ENCODE measurements around the gene SCAF4.
"Not testable (repeated sequence)": the region's sequence is repeated elsewhere in the genome, so short reads cannot be mapped to it uniquely, and the experiment has no call there.

The SCAF4 gene

DNA sequence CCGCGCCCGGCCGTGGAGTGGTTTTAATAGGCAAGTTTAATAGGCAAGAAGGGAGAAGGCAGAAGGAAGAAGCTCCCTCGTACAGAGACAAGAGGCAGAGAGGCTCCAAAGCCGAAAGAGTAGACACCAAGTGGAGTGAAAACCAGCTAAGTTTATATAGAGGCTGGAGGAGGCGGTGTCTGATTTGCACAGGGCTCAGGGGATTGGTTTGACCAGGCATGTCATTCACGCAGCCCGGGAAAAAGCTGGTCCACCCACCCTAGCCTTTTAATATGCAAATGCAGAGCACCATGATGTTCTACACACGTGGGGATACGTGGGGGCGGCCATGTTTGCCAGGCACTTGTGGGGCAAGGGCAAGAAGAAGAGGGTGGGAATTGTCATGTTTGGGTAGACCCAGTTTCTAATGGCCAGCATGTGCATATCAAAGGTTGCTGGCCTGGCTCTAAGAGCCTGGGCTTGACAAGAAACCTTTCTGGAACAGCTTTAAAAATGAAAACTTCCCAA lies 90.4 kb downstream of the SCAF4 start:
- no peak for DNase-seq (ENCODE audit: low read depth in 3 of 3)

DNA sequence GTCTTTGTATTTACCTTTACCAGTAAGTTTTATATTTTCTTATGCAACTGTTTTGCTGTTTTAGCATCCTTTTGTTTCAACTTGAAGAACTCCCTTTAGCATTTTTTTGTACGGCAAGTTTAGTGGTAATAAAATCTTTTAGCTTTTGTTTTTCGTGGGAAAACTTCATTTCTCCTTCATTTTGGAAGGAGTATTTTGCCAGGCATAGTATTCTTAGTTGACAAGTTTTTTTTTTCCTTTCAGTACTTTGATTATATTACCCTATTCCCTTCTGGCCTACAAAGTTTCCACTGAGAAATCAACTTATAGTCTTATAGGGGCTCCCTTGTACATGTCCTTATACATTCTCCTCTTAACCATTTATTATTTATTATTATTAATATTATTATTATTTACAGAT lies 95.0 kb downstream of the SCAF4 start:
- DNase-seq (ENCODE audit: low read depth in 3 of 3), result no peak

DNA sequence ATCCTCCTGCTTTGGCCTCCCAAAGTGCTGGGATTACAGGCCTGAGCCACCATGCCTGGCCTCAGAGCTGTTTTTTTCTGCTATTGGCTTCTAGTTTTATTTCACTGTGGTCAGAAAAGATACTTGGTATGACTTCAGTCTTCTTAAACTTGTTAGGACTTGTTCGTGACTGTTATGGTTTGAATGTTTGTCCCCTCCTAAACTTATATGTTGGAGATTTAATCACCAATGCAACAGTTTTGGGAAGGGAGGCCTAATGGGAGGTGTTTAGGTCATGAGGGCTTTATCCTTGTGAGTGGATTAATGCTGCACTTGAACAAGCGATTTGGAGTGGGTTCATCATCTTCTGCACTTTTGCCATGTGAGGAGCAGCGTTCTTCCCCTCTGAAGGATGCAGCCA lies 96.9 kb downstream of the SCAF4 start:
- DNase-seq (ENCODE audit: low read depth in 3 of 3), result no peak

DNA sequence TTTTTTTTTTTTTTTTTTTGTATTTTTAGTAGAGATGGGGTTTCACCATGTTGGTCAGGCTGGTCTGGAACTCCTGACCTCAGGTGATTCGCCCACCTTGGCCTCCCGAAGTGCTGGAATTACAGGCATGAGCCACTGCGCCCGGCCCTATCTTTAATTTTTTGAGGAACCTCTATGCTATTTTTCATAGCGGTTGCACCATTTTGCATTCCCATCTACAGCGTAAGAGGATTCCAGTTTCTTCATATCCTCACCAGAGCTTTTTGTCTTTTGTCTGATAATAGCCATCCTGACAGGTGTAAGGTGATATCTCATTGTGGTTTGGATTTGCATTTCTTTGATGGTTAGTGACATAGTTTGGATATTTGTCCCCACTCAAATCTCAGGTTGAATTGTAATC lies 100.0 kb downstream of the SCAF4 start:
- not testable (repeated sequence) for DNase-seq (ENCODE audit: low read depth in 3 of 3)

DNA sequence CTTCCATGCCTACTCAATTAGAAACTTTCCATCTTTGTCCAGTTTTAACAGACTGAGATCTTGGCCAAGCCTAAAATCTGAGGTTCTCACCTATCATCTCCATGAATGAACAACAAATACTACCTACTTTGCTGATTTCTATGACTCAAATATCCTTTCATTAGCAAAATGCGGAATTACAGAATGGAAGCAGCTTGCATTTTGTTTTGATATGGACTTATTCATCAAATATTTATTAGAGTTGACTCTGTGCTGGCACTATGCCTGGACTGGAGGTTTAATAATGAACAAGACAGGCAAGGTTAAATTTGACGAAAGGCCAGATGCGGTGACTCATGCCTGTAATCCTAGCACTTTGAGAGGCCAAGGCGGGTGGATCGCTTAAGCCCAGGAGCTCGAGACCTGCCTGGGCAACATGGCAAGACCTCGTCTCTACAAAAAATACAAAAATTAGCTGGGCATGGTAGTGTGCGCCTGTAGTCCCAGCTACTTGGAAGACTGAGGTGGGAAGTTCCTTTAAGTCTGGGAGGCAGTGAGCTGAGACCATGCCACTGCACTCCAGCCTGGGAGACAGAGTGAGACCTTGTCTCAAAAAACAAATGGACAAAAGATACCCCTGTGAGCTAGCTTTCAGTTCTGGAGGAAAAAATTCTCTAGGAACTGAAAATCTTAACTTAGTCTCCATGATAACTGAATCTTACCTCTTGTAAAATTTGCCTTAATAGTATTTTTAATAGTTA lies 101.8 kb downstream of the SCAF4 start:
- no peak for DNase-seq (ENCODE audit: low read depth in 3 of 3)

DNA sequence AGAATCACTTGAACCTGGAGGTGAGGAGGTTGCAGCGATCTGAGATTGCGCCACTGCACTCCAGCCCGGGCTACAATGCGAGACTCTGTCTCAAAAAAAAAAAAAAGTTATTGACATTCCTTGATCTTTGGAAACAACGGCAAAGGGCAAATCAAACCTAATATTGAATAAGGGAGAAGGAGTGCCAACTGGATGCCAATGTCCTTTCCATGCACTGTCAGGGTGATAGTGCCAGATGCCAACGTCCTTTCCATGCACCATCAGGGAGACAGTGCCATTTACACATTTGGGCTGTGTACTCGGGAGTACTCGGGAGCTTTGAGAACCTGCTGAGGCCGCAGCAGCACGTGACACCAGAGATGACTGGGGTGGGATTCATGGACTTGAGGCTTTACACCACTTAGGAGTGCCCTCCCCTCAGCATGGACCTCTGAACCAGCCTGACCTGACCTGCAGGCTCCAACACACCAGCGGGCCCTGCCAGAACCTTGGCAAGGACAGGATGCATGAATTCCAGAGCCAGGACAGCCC lies 106.9 kb downstream of the SCAF4 start:
- no peak for DNase-seq (ENCODE audit: low read depth in 3 of 3)

DNA sequence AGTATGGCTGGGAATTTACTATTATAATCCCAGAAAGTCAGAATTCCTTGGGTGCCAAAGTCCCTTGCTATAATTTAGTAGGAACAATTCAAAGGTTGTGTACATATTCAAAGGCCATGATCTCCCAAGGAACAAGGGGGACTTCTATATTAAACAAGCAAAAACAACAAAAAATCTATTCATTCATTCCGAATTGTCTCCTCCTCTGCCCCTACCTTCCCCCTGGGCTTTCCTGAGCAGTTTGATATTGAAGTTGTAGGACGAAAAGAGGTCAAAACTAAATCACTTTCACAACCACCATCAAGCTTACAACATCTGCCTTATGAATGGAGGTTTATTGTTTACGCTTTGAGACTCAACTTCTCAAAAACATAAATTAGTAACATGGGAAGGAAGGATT lies 107.7 kb downstream of the SCAF4 start:
- DNase-seq (ENCODE audit: low read depth in 3 of 3), result no peak

DNA sequence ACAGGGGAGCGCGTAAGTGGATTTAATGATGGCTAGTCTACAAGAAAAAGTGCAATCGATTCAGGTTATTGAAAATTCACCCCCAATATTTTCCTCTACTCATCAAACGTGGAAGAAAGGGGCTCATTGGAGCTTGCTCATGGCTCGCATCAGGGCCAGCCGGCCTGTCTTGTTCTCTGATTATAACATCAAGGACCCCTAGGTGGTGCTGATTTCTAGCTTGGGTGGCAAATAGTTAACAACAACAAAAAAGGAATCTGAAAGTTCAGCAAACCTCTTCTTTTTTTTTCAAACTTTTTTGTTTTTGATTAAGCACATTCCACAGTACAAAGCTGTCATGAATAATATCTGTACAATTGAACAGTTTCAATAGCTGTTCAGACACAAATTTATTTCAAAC lies 108.3 kb downstream of the SCAF4 start:
- DNase-seq (ENCODE audit: low read depth in 3 of 3), result no peak

DNA sequence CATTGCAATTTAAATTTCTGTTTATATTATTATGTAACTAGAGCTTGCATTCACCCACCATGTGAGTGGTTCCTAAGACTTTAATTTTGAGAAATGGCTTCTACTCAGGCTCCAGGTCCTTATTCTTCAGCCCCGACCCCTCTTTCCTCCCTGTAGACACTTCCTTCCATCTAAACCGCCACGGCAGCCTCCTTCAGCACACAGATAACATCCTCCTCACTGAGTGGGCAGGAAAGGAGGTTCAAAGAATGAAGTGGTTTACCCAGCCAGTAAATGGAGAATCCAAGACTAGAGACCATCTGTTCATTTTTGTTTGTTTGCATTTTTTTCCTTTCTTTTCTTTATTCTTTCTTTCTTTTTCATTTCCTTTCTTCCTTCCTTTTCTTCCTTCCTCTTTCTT lies 109.5 kb downstream of the SCAF4 start:
- DNase-seq (ENCODE audit: low read depth in 3 of 3), result no peak
